GM06990 (cell line): ENCODE measurements around the gene RYR1.

Experiments used
- DNase-seq: peaks from one replicate; pipeline ENCODE4 v3.0.0-alpha.2; 2011; ENCODE audit not compliant: insufficient read length; ENCODE audit errors: extremely low read depth
- H3K27me3 ChIP-seq: replicated peaks from 2 replicates; pipeline ENCODE4 v1.6.0; 2011; ENCODE audit warnings: low read length; ENCODE audit not compliant: control insufficient read depth, insufficient read depth
- H3K36me3 ChIP-seq: 2 replicates; pipeline ENCODE4 v1.5.1; 2011; ENCODE audit warnings: low read length; ENCODE audit not compliant: control insufficient read depth, insufficient read depth
- H3K4me3 ChIP-seq: replicated peaks from 2 replicates; pipeline ENCODE4 v1.5.1; 2011; ENCODE audit warnings: low read depth, mild to moderate bottlenecking, control low read depth, low read length
- CTCF ChIP-seq: IDR thresholded peaks from 2 replicates; pipeline ENCODE4 v1.5.1; 2011; ENCODE audit warnings: low read length, control low read depth, mild to moderate bottlenecking, inconsistent platforms; ENCODE audit not compliant: insufficient read depth, poor library complexity, severe bottlenecking

RYR1 gene

DNA sequence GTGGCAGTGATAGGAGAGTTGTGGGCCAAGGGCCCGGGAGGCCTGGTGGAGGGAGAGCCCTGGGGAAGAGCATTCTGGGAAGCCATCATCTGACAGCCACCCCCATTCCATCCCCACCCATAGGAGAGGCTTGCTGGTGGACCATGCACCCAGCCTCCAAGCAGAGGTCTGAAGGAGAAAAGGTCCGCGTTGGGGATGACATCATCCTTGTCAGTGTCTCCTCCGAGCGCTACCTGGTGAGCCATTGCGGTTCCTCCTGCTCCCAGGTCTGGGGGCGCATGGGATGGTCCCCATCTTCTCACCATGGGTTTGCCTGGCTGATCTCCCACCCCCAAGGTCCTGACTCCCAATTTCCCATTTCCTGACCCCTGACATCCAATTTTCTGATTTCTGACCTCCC lies 10.5 kb downstream of the RYR1 start:
- H3K27me3 ChIP-seq = no peaks in the 10 kb centered on the region; the same call in 1 of the 2 replicates
- H3K36me3 ChIP-seq = no peaks in the 10 kb centered on the region
- DNase-seq = no peak
- no peak overlapping the region for H3K4me3 ChIP-seq
- no peak for TF ChIP-seq CTCF

DNA sequence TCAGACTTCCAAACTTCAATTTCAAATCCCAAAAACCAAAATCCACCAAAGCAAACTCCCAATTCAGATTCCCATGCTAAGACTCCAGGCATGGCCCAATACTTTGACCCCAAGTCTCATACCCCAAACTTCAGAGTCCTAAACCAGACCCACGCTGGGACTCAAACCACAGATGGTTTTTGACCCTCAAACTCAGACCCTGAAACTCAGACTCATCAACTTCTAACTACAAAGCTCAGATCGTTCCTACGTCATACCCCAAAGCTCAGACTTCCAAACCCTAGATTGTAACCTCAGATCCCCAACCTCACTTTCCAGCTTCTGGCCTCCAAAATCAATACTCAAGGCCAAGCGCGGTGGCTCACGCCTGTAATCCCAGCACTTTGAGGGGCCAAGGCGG lies 11.9 kb downstream of the RYR1 start:
- no peak for DNase-seq
- no peak overlapping the region for H3K4me3 ChIP-seq
- no peaks in the 10 kb centered on the region; the same call in 1 of the 2 replicates for H3K27me3 ChIP-seq
- H3K36me3 ChIP-seq = no peaks in the 10 kb centered on the region
- no peak for TF ChIP-seq CTCF

DNA sequence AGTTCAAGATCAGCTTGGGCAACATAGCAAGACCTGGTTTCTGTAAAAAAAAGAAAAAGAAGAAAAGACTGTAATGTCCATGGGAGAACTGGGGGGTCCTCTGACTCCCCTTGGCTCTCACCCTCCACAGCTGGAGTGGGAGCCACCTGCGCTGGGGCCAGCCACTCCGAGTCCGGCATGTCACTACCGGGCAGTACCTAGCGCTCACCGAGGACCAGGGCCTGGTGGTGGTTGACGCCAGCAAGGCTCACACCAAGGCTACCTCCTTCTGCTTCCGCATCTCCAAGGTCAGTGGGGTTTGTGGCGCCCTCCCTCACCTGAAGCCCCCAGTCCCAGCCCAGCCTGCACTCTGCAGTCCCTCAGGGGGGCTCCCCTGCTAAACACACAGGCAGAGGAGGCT lies 14.7 kb downstream of the RYR1 start:
- H3K27me3 ChIP-seq = no peaks in the 10 kb centered on the region; the same call in 1 of the 2 replicates

GRCh38 chr19:38449518-38449917 lies 16.0 kb downstream of the RYR1 start:
- no peak overlapping the region for H3K4me3 ChIP-seq
- DNase-seq = no peak
- no peak for TF ChIP-seq CTCF
- no peaks in the 10 kb centered on the region for H3K36me3 ChIP-seq
- H3K27me3 ChIP-seq = no peaks in the 10 kb centered on the region

More for the DNA sequence above, 14.7 kb downstream of the RYR1 start:
- TF ChIP-seq CTCF = no peak
- Histone ChIP-seq H3K36me3 (no peaks in the 10 kb centered on the region), H3K4me3 (no peak overlapping the region)
- no peak for DNase-seq

DNA sequence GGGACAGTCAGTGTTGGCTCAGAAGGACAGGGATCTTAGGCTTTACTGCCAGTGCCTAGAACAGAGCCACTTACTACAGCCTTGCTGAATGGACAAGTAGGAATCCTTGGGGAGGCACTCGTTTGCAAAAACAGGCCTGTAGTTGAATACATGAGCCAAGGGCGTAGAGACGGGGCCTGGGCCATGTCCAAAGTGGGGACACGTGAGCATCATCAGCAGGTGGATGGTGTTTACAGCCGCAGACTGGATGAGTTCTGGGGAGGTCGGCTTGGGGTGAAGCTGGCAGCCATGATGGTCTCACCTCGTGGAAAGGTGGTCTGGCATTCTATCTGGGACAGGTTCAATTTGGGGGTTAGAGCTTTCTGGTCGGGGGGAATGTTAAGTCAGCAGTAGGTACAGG lies 17.5 kb downstream of the RYR1 start:
- H3K4me3 ChIP-seq = no peak overlapping the region
- no peaks in the 10 kb centered on the region for H3K27me3 ChIP-seq
- H3K36me3 ChIP-seq = no peaks in the 10 kb centered on the region
- no peak for DNase-seq
- TF ChIP-seq CTCF = no peak

DNA sequence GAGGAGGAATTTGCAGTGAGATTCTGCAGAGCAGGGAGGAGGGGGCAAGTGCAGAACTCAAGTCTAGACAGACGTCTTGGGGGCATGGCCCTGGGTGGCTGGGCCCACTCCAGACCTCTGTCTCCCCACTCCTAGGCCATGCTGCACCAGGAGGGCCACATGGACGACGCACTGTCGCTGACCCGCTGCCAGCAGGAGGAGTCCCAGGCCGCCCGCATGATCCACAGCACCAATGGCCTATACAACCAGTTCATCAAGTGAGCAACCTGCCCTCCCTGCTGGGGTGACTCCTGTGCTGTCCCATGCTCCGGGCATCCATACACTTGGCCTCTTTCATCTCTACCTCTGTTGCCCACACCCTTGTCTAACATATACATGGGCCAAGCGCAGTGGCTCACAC lies 18.1 kb downstream of the RYR1 start:
- no peak for DNase-seq
- TF ChIP-seq CTCF = no peak

More for the DNA sequence above, 18.1 kb downstream of the RYR1 start:
- no peaks in the 10 kb centered on the region for H3K27me3 ChIP-seq
- no peaks in the 10 kb centered on the region for H3K36me3 ChIP-seq
- no peak overlapping the region for H3K4me3 ChIP-seq
